ENCODE results near the gene STK10. TPM values are rescaled to one million over a fixed set of nuclear protein-coding genes. Genes with fewer than 3 reads are reported as not detected.
A peak's percentile ranks its signal among the peaks of the same experiment; 100 is the strongest.
"Not testable (repeated sequence)": the region's sequence is repeated elsewhere in the genome, so short reads cannot be mapped to it uniquely, and the experiment has no call there.

Gene STK10
- total and polyA plus RNA-seq, 2 experiments from 2014 or later = 7.5 to 17.8 TPM

DNA sequence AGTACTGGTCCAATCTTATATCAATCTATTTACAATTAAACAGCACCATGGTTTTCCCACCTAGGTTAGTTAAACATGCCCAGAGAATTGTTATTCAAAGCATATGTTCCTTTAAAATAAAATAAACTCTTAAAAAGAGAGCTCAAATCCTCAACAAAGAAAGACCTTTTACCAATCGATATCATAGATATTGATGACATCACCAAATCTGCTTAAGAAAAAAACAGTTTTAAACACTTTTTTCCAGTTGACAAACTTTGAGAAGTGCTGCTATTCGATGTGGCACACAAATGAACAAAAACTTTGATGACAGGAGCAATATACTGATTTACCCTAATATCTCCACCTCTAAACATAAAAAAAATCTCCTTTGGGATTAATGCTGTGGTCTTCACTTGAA, 21.7 kb upstream of the STK10 start:
- Histone ChIP-seq H3K27ac (ENCODE audit: low read depth) (no peak overlapping the region), H3K9me2 (ENCODE audit: insufficient read depth) (no peaks in the 10 kb centered on the region), H3K4me3 (no peak overlapping the region), H3K4me1 (ENCODE audit: insufficient read depth) (no peaks in the 10 kb centered on the region), H3K36me3 (ENCODE audit: insufficient read depth) (peaks cover 25% of the 10 kb centered on the region), H3K4me2 (no peak overlapping the region), H2AFZ (no peak overlapping the region), H4K20me1 (replicated peaks; ENCODE audit: insufficient read depth) (peaks cover 23% of the 10 kb centered on the region), H3K27me3 (ENCODE audit: insufficient read depth) (no peaks in the 10 kb centered on the region), H3F3A (replicated peaks; ENCODE audit: low read depth) (no peaks in the 10 kb centered on the region; the same call in 1 of the 2 replicates), H3K79me2 (replicated peaks; ENCODE audit: insufficient read depth) (peaks cover 10% of the 10 kb centered on the region)
- ATAC-seq (no peak), DNase-seq (ENCODE audit: low spot score) (no peak)
- H3K9me3 Mint-ChIP-seq = no peaks in the 10 kb centered on the region
- no peak for TF ChIP-seq POLR2AphosphoS5 (IDR thresholded peaks at IDR 0.05; ENCODE audit: low read depth)
- TF ChIP-seq EZH2phosphoT487 (IDR thresholded peaks at IDR 0.05; ENCODE audit: unreplicated experiment) = no peak
- TF ChIP-seq ZNF331 (CRISPR knock-in tag; IDR thresholded peaks at IDR 0.05; ENCODE audit: low read depth) = no peak
- no peak overlapping the region for H3K4me3 Mint-ChIP-seq
- no peaks in the 10 kb centered on the region for H3K4me1 Mint-ChIP-seq
- peaks cover 33% of the 10 kb centered on the region for H3K36me3 Mint-ChIP-seq (ENCODE audit: low read depth)
- H3K27ac Mint-ChIP-seq = no peak overlapping the region
- H3K27me3 Mint-ChIP-seq (ENCODE audit: insufficient read depth, low read depth, poor library complexity) = no peaks in the 10 kb centered on the region

GRCh38 chr5:172207511-172207910, 19.5 kb upstream of the STK10 start:
- Histone ChIP-seq H2AFZ (no peak overlapping the region), H3K9me2 (ENCODE audit: insufficient read depth) (no peaks in the 10 kb centered on the region), H3K27me3 (ENCODE audit: insufficient read depth) (no peaks in the 10 kb centered on the region), H3K27ac (ENCODE audit: low read depth) (no peak overlapping the region), H3K4me3 (no peak overlapping the region), H4K20me1 (replicated peaks; ENCODE audit: insufficient read depth) (peaks cover 20% of the 10 kb centered on the region), H3F3A (replicated peaks; ENCODE audit: low read depth) (no peaks in the 10 kb centered on the region; the same call in 1 of the 2 replicates), H3K4me2 (no peak overlapping the region), H3K36me3 (ENCODE audit: insufficient read depth) (peaks cover 19% of the 10 kb centered on the region), H3K79me2 (replicated peaks; ENCODE audit: insufficient read depth) (0 out of 2 replicates have a peak, but pooled peaks cover 5% of the 10 kb centered on the region), H3K4me1 (ENCODE audit: insufficient read depth) (no peaks in the 10 kb centered on the region)
- Mint-ChIP-seq H3K27me3 (ENCODE audit: insufficient read depth, low read depth, poor library complexity) (no peaks in the 10 kb centered on the region), H3K27ac (no peak overlapping the region), H3K9me3 (no peaks in the 10 kb centered on the region), H3K4me3 (no peak overlapping the region), H3K36me3 (ENCODE audit: low read depth) (peaks cover 22% of the 10 kb centered on the region), H3K4me1 (no peaks in the 10 kb centered on the region)
- no peak for DNase-seq (ENCODE audit: low spot score)
- no peak for ATAC-seq
- TF ChIP-seq EZH2phosphoT487 (IDR thresholded peaks at IDR 0.05; ENCODE audit: unreplicated experiment) = no peak
- no peak for TF ChIP-seq ZNF331 (CRISPR knock-in tag; IDR thresholded peaks at IDR 0.05; ENCODE audit: low read depth)
- TF ChIP-seq, protein P1, sequence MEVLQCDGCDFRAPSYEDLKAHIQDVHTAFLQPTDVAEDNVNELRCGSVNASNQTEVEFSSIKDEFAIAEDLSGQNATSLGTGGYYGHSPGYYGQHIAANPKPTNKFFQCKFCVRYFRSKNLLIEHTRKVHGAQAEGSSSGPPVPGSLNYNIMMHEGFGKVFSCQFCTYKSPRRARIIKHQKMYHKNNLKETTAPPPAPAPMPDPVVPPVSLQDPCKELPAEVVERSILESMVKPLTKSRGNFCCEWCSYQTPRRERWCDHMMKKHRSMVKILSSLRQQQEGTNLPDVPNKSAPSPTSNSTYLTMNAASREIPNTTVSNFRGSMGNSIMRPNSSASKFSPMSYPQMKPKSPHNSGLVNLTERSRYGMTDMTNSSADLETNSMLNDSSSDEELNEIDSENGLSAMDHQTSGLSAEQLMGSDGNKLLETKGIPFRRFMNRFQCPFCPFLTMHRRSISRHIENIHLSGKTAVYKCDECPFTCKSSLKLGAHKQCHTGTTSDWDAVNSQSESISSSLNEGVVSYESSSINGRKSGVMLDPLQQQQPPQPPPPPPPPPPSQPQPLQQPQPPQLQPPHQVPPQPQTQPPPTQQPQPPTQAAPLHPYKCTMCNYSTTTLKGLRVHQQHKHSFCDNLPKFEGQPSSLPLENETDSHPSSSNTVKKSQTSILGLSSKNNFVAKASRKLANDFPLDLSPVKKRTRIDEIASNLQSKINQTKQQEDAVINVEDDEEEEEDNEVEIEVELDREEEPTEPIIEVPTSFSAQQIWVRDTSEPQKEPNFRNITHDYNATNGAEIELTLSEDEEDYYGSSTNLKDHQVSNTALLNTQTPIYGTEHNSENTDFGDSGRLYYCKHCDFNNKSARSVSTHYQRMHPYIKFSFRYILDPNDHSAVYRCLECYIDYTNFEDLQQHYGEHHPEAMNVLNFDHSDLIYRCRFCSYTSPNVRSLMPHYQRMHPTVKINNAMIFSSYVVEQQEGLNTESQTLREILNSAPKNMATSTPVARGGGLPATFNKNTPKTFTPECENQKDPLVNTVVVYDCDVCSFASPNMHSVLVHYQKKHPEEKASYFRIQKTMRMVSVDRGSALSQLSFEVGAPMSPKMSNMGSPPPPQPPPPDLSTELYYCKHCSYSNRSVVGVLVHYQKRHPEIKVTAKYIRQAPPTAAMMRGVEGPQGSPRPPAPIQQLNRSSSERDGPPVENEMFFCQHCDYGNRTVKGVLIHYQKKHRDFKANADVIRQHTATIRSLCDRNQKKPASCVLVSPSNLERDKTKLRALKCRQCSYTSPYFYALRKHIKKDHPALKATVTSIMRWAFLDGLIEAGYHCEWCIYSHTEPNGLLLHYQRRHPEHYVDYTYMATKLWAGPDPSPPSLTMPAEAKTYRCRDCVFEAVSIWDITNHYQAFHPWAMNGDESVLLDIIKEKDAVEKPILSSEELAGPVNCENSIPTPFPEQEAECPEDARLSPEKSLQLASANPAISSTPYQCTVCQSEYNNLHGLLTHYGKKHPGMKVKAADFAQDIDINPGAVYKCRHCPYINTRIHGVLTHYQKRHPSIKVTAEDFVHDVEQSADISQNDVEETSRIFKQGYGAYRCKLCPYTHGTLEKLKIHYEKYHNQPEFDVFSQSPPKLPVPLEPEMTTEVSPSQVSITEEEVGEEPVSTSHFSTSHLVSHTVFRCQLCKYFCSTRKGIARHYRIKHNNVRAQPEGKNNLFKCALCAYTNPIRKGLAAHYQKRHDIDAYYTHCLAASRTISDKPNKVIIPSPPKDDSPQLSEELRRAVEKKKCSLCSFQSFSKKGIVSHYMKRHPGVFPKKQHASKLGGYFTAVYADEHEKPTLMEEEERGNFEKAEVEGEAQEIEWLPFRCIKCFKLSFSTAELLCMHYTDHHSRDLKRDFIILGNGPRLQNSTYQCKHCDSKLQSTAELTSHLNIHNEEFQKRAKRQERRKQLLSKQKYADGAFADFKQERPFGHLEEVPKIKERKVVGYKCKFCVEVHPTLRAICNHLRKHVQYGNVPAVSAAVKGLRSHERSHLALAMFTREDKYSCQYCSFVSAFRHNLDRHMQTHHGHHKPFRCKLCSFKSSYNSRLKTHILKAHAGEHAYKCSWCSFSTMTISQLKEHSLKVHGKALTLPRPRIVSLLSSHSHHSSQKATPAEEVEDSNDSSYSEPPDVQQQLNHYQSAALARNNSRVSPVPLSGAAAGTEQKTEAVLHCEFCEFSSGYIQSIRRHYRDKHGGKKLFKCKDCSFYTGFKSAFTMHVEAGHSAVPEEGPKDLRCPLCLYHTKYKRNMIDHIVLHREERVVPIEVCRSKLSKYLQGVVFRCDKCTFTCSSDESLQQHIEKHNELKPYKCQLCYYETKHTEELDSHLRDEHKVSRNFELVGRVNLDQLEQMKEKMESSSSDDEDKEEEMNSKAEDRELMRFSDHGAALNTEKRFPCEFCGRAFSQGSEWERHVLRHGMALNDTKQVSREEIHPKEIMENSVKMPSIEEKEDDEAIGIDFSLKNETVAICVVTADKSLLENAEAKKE (CRISPR knock-in tag; IDR thresholded peaks at IDR 0.05) = no peak
- no peak for TF ChIP-seq ZNF114 (CRISPR knock-in tag; IDR thresholded peaks at IDR 0.05)
- no peak for TF ChIP-seq JUNB (IDR thresholded peaks at IDR 0.05; ENCODE audit: unreplicated experiment)
- no peak for TF ChIP-seq CREB1 (CRISPR knock-in tag; IDR thresholded peaks at IDR 0.05; ENCODE audit: low read depth)
- no peak for TF ChIP-seq STAT1 (IDR thresholded peaks at IDR 0.05; ENCODE audit: unreplicated experiment)
- TF ChIP-seq, protein P2, sequence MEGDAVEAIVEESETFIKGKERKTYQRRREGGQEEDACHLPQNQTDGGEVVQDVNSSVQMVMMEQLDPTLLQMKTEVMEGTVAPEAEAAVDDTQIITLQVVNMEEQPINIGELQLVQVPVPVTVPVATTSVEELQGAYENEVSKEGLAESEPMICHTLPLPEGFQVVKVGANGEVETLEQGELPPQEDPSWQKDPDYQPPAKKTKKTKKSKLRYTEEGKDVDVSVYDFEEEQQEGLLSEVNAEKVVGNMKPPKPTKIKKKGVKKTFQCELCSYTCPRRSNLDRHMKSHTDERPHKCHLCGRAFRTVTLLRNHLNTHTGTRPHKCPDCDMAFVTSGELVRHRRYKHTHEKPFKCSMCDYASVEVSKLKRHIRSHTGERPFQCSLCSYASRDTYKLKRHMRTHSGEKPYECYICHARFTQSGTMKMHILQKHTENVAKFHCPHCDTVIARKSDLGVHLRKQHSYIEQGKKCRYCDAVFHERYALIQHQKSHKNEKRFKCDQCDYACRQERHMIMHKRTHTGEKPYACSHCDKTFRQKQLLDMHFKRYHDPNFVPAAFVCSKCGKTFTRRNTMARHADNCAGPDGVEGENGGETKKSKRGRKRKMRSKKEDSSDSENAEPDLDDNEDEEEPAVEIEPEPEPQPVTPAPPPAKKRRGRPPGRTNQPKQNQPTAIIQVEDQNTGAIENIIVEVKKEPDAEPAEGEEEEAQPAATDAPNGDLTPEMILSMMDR (conservative IDR thresholded peaks at IDR 0.05; ENCODE audit: low read depth in 2 of 2) = no peak
- no peak for TF ChIP-seq NANOG (IDR thresholded peaks at IDR 0.05; ENCODE audit: borderline replicate concordance)

DNA sequence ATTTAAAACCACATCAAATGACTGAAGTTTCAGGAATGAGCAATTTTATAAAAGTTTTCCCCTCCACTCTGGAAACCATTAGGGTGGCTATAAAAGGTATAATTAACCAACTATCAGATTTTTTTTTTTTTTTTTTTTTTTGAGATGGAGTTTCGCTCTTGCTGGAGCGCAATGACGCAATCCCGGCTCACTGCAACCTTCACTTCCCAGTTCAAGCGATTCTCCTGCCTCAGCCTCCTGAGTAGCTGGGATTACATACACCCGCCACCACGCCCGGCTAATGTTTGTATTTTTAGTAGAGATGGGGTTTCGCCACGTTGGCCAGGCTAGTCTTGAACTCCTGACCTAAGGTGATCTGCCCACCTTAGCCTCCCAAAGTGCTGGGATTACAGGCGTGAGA, 18.0 kb upstream of the STK10 start:
- not testable (repeated sequence) for DNase-seq (ENCODE audit: low spot score); H3K27me3 ChIP-seq (ENCODE audit: insufficient read depth); ATAC-seq; H2AFZ ChIP-seq; H3K9me2 ChIP-seq (ENCODE audit: insufficient read depth); H3K9me3 Mint-ChIP-seq; H3K27me3 Mint-ChIP-seq (ENCODE audit: insufficient read depth, low read depth, poor library complexity); H3K4me3 Mint-ChIP-seq; H3K4me1 Mint-ChIP-seq; H3F3A ChIP-seq (replicated peaks; ENCODE audit: low read depth); H3K79me2 ChIP-seq (replicated peaks; ENCODE audit: insufficient read depth); H3K4me2 ChIP-seq; H3K36me3 ChIP-seq (ENCODE audit: insufficient read depth); H3K27ac Mint-ChIP-seq; H3K4me1 ChIP-seq (ENCODE audit: insufficient read depth); H3K4me3 ChIP-seq
- peaks cover 15% of the 10 kb centered on the region for H4K20me1 ChIP-seq (replicated peaks; ENCODE audit: insufficient read depth)
- H3K36me3 Mint-ChIP-seq (ENCODE audit: low read depth) = peaks cover 11% of the 10 kb centered on the region
- peak overlapping the region; percentile 28; the same call in 1 of the 2 replicates for H3K27ac ChIP-seq (ENCODE audit: low read depth)
